ENCODE data around the gene ZNF554. TPM values are rescaled to one million over a fixed set of nuclear protein-coding genes. Genes with fewer than 3 reads are reported as not detected.

ZNF554 gene
- total and polyA plus RNA-seq, 2 donors (not counting 3 experiments of a cell fraction or from before 2014, with no cell fraction given), result 1.2 to 1.6 TPM

- FAIRE-seq, result no peak
- dilution Hi-C loops (cut with MboI; ENCODE audit: extremely low pct_ligation_motif_present, low sequenced_read_pairs) (no loop called here), intact Hi-C loops (cut with micrococcal nuclease) (no loop called here)
- Histone ChIP-seq H3K9ac (replicated peaks; ENCODE audit: extremely low read depth, insufficient read depth, low read length) (no peak overlapping the region), H4K20me1 (replicated peaks; ENCODE audit: control insufficient read depth, extremely low read depth, insufficient read depth, low read length) (no peaks in the 10 kb centered on the region), H3K27me3 (ENCODE audit: control insufficient read depth in 2 of 2, insufficient read depth in 2 of 2, low read length in 2 of 2) (no peaks in the 10 kb centered on the region), H3K9me3 (replicated peaks; ENCODE audit: control insufficient read depth, insufficient read depth, low read length) (no peaks in the 10 kb centered on the region), H3K4me3 (replicated peaks in 1 of 3; ENCODE audit: insufficient read depth in 1 of 3, low read depth in 1 of 3, low read length in 3 of 3) (no peak overlapping the region), H3K36me3 (ENCODE audit: control insufficient read depth in 2 of 2, extremely low read depth in 1 of 2, insufficient read depth in 2 of 2, low read length in 2 of 2) (peaks cover 8 to 12% of the 10 kb centered on the region in 2 experiments), H3K27ac (ENCODE audit: insufficient read depth, low read depth, low read length) (no peak overlapping the region), H3K4me1 (ENCODE audit: control insufficient read depth, extremely low read depth, insufficient read depth, low read length) (no peaks in the 10 kb centered on the region), H3K4me2 (ENCODE audit: insufficient read depth, low read length) (no peak overlapping the region), H3K9me1 (replicated peaks; ENCODE audit: control insufficient read depth, extremely low read depth, insufficient read depth, low read length) (no peaks in the 10 kb centered on the region), H2AFZ (ENCODE audit: low read depth, low read length) (no peak overlapping the region), H3K79me2 (ENCODE audit: control insufficient read depth, insufficient read depth, low read length) (peaks cover 8% of the 10 kb centered on the region)
- DNase-seq (ENCODE audit: low read depth, low spot score), result no peak
- no TSS peak for BruUV-seq (replicated peaks)
- CTCF ChIA-PET, result no interaction called here
- POLR2A ChIA-PET, result no interaction called here
- no peak for TF ChIP-seq FOS (IDR thresholded peaks at IDR 0.05; ENCODE audit: borderline replicate concordance, insufficient read depth, low read length)
- no peak for TF ChIP-seq MYC (IDR thresholded peaks at IDR 0.05; ENCODE audit: low read depth, low read length)
- TF ChIP-seq POLR2A (IDR thresholded peaks at IDR 0.05; ENCODE audit: low read depth, low read length), result no peak
- no peak for TF ChIP-seq POLR2AphosphoS5 (IDR thresholded peaks at IDR 0.05; ENCODE audit: insufficient read depth, low read depth, low read length)
- no peak for TF ChIP-seq CTCF (IDR thresholded peaks at IDR 0.05; ENCODE audit: extremely low read depth in 1 of 2, insufficient read depth in 1 of 2, low read depth in 1 of 2, low read length in 2 of 2)
- no peak for TF ChIP-seq EZH2 (IDR thresholded peaks at IDR 0.05; ENCODE audit: borderline replicate concordance, low read depth, low read length, severe bottlenecking)
- no peak for TF ChIP-seq GATA2 (IDR thresholded peaks at IDR 0.05; ENCODE audit: insufficient read depth, insufficient read length, low read depth, low read length)
- TF ChIP-seq MAX (IDR thresholded peaks at IDR 0.05; ENCODE audit: insufficient read depth, insufficient read length), result no peak
- no peak for TF ChIP-seq JUN (IDR thresholded peaks at IDR 0.05; ENCODE audit: borderline replicate concordance, insufficient read depth, insufficient read length, low read depth)
Observed at GRCh38 chr19:2793577-2793976, 26.1 kb upstream of the ZNF554 start.

Data from endothelial cell of umbilical vein (primary cell).